Stimulated activated CD4-positive, alpha-beta T cell treated with anti-CD3 and anti-CD28 coated beads, Interleukin-15, amount 100 ng/mL, for 1 hour (primary cell): Measurements from ENCODE around the gene SPOCD1.

Experiments
- DNase-seq, 2 donors: peaks; one replicate each; pipeline ENCODE4 v3.0.0-alpha.2; 2020; ENCODE audit warnings: low read depth in 1 of 2, low spot score in 1 of 2

Gene SPOCD1

GRCh38 chr1:31815752-31816500, at the start of gene SPOCD1:
Gene SPOCD1, minus strand, starts transcription at chr1:31816022. Its CDS starts 689 bp downstream, at chr1:31815333.
- DNase-seq, result peak; percentile 60 to 72

DNA sequence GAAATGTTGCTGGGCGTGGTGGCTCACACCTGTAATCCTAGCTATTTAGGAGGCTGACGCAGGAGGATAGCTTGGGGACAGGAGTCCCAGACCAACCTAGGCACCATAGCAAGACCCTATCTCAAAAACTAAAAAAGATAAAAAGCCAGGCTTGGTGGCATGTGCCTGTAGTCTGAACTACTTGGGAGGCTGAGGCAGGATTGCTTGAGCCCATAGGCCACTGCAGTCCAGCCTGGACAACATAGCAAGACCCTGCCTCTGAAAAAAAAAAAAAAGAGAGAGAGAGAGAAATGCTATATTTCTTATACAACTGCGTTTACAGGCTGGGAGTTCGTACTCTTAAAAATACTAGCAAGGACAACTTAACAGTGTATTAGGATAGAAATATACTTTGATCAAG, 46.2 kb upstream of the SPOCD1 start:
- no peak for DNase-seq

DNA sequence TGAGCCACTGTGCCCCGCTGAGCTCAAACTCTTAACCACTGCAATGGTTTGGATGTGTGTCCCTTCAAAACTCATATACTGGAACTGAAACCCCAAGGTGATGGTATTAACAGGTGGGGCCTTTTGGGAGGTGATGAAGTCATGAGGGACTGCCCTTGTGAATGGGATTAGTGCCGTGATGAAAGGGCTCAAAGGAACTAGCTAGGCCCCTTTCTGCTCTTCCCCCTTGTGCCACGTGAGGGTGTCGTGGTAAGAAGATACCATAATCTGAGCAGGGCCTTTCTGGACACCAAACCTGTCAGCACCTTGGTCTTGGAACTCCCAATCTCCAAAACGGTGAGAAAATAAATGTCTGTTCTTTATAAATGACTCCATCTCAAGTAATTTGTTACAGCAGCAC, 45.5 kb upstream of the SPOCD1 start:
- no peak for DNase-seq

DNA sequence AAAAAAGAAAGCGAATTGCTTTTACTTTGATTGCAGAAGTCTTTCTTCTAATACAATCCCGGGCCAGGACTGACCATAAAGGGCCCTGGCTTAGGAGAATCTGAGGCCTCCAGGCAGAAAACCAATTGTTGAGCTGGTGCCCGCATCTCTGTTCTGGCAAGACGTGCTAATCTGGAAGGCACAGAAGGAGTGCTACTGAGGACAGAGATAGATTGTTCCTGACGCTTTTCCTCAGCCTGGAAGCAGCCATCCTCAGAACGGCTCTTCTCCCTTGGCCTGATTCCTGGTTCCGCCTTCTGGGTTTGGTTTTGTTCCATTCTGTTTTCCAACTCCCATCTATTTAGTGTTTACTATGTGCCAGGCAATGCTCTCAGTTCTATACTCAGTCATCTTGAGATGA, 44.8 kb upstream of the SPOCD1 start:
- no peak for DNase-seq

DNA sequence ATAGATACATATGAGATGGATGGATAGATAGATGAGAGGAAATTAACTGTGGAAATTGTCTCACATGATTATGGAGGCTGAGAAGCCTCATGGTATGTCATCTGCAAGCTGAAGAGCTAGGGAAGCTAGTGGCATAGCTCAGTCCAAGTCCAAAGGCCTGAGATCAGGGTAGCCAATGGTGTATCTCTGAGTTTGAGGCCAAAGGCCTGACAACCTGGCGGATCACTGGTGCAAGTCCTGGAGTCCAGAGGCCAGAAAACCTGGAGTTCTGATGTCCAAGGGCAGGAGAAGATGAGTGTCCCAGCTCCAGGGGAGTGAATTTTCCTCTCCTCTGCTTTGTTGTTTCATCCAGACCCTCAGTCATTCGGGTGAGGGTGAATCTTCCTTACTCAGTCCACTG, 43.9 kb upstream of the SPOCD1 start:
- DNase-seq, result no peak

DNA sequence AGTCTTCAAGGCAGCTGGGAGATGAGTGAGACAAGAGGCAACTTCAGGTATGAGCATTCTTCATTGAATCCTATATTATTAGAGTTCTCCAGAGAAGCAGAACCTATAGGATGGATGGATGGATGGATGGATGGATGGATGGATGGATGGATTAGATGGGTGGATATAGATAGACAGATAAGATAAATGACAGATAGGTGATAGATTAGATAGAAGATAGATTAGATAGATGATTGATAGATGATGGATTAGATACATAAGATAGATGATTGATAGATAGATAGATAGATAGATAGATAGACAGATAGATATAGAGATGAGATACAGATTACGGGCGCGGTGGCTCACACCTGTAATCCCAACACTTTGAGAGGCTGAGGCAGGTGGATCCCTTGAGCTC, 43.2 kb upstream of the SPOCD1 start:
- no peak for DNase-seq

DNA sequence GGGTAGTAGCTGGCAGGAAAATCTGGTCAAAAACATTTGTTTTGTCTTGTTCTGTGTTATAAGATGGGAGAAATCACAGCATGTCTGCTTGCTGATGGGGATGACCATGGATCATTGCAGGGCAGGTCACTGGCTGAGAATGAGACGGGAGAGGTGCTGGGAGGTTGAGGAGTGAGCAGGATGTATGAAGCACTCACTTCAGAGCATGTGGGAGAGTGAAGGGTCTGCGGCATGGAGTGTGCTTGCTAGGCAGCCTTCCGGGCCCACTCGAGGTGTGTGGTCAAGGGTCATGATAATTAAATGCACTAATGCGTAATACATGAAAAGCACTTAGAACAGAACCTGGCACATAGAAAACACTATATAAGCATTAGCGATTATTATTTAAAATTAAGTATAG, 42.0 kb upstream of the SPOCD1 start:
- DNase-seq, result no peak

DNA sequence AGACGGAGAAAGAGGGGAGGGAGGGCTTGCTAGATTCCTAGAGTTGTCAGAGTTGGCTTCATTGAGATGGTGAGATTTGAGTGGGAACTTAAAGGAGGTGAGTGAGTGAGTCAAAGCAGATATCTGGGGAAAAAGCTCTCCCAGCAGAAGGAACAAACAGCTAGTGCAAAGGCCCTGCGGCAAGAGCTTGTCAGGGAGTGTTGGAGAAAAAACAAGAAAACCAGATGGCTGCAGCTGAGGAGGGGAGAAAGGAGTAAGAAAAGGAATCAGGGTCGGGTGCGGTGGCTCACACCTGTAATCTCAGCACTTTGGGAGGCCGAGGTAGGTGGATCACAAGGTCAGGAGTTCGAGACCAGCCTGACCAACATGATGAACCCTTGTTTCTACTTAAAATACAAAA, 40.3 kb upstream of the SPOCD1 start:
- no peak for DNase-seq

- DNase-seq, result no peak
Measured at GRCh38 chr1:31855038-31855845, 39.4 kb upstream of the SPOCD1 start.

- no peak for DNase-seq
Measured at GRCh38 chr1:31849653-31850052, 33.8 kb upstream of the SPOCD1 start.

- DNase-seq, result peak; percentile 10 to 26
Measured at GRCh38 chr1:31848381-31848897, 32.6 kb upstream of the SPOCD1 start.

- no peak for DNase-seq
Measured at GRCh38 chr1:31846484-31846883, 30.7 kb upstream of the SPOCD1 start.

GRCh38 chr1:31843506-31843905, 27.7 kb upstream of the SPOCD1 start:
- no peak for DNase-seq

DNA sequence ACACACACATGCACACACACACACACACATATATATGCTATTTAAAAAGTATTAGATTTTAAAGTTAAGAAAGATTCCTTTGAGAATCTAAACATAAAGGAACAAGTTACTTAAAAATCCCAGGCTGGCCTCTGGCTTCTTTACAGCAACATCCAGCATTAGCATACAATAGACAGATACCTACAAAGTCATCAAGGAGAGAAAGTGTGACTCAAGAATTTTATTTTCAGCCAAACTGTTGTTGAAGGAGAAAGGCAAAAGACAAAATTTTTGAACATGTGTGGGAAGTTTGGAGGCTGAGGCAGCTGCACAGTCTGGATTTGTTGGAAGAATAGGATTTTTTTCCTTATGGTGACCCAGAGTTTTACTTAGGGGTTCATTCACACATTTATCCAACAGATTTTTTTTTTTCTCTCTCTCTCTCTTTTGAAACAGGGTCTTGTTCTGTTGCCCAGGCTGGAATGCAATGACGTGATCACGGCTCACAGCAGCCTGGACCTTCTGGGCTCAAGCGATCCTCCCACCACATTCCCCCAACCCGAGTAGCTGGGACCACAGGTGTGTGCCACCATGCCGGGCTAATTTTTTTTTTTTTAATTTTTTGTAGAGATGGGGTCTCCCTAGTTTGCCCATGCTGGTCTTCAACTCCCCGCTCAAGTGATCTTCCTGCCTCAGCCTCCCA, 24.0 kb upstream of the SPOCD1 start:
- no peak for DNase-seq

- DNase-seq, result no peak
Measured at GRCh38 chr1:31837451-31838158, 21.8 kb upstream of the SPOCD1 start.

- DNase-seq, result no peak
Measured at GRCh38 chr1:31836638-31837037, 20.8 kb upstream of the SPOCD1 start.

- DNase-seq, result no peak
Measured at GRCh38 chr1:31835415-31835814, 19.6 kb upstream of the SPOCD1 start.

- DNase-seq, result no peak
Measured at GRCh38 chr1:31834501-31834900, 18.7 kb upstream of the SPOCD1 start.

DNA sequence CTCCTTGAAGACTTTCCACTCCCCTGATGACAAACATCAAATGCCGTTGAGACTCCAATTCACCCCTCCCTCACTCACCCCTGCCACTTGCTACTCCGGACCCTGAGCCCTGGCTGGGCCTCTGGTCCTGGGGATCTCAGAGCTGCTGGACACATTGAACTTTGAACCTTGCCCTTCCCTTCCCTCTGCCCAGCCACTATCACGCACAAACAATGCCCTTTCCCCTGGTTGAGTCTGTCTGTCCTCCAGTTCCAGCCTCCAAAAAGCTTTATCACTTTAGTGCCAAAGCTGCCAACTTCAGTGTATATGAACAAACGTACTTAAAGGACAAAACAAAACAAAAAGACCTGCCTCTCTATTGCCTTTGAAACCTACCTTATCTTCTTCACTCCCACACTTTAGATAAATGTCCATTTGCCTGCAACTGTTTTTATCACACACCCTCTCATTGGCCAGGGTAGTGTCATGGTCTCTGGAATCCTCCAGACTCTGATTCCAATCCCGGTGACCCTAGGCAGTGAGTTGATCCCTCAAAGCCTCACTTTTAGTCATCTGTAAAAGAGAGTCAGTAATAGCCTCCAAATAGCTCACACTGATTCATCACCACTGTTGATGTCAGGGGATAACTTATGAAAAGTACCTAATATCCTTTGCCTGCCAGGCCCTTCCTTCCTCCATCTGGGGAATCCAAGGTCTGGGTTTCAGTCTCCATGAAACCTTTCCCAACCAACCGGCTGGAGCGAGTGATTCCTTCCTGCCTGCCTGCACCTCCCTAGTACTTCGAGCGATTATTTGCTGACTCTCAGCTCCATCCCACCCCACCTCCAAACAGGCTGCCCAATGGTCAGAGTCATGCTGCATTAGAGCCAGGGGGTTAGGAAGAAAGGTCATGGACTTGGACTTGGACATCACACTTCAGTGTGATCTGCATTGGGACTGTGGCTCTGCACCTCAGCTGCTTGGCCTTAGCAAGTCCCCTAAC, 15.9 kb upstream of the SPOCD1 start:
- DNase-seq, result no peak

GRCh38 chr1:31830511-31830910, 14.7 kb upstream of the SPOCD1 start:
- no peak for DNase-seq
